Activated CD4-positive, alpha-beta T cell treated with anti-CD3 and anti-CD28 coated beads, Interleukin-2, Interleukin-6, amounts not matched to agents 100 ng/mL and 50 ng/mL, durations not matched to agents 16 hours and 8 hours (primary cell): Measurements from ENCODE around the gene SCN1B.

Experiments used
- DNase-seq: peaks from one replicate; pipeline ENCODE4 v3.0.0-alpha.2; 2020

The SCN1B gene

DNA sequence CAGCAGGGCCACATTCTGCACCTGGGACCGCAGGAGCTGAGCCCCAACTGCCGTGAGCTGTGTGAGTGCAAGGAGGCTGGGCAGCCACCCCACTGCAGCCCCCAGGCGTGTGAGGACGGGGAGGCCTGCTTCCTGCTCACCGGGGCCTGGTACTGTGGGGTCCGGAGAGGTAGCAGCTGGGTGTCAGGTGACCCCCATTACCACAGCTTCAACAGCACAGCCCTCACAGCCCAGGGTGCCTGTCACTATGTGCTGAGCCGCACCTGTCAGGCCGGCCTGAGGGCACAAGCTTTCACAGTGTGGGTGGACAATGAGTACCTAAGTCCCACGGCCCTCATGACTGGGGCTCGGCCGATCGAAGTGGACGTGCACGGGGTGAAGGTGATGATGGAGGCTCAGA, 49.6 kb downstream of the SCN1B start:
- DNase-seq = no peak

DNA sequence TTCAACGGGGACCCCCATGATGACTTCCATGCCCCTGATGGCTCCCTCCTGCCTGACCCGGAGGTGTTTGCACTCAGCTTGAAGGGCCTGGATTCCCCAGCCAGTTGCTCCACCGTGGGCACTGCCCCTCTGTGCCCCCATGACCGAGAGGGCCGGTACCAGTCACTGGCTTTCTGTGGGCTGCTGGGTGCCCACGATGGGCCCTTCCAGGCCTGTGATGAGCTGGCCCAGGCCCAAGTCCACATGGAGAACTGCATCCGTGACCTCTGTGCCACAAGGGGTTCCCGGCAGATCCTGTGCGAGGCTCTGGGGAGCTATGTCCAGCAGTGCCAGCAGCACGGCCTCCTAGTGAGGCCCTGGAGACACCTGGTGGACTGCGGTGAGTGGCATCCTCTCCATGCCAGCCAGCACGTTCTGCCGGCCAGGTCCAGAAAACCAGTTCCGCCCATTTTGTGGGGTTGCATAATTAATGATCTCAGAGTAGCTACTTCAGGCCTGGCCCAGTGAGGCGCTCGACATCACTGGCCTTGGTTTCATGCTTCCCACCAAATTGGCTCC, 50.4 kb downstream of the SCN1B start:
- DNase-seq = no peak

DNA sequence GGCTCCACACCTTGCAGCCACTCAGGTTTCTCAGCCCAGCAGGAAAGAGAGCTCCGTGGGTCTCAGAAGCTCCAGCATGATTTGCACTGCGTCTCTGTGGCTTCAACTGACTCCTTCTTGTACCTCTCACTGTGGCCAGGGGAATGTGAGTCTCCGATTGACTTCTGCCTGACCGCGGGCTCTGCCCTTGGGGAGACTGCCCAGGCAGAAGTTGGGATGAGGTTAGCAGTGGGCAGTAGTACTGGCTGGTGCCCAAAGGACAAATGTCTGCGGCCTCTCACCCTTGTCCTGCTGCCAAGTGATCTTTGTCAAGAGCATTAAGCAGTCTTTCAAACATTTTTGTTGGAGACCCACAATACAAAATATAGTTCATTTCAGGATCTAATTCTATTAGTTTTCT, 50.9 kb downstream of the SCN1B start:
- DNase-seq = no peak

DNA sequence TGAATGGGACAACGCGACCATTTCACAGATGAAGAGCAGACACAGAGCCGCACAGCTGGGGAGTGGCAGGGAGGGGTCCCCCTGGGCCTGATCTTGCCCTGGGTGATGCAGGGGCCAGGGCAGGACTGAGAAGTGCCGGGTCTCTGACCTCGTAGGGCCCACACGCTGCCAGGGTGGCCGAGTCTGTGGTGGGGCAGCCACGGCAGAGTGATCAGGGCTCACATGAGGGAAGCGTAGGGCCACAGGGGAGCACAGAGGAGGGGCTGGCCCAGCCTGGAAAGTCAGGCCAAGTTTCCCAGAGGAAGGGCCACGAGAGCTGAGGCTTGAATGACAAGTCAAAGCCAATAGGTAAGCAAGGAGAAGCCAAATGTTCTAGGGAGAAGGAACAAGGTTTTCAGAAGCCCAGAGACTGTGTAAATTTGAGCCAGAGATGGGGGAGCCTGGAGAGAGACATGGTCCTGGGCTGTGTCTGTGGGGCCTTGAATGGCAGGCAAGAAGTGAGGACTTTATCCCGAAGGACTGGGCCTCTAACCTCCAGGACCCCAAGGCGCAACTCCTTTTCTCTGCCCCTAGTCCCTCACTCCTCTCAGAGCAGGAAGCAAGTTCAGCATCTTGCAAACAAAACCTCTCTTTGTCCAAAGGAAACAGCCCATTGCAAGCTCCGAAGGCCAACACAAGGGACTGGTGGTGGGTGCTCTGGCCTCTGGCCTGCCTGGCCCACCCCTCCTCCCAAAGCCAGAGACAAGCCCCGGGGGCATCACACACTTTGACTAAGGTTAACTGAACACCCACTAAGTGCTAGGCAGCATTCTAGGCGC, 53.6 kb downstream of the SCN1B start:
- DNase-seq = no peak

DNA sequence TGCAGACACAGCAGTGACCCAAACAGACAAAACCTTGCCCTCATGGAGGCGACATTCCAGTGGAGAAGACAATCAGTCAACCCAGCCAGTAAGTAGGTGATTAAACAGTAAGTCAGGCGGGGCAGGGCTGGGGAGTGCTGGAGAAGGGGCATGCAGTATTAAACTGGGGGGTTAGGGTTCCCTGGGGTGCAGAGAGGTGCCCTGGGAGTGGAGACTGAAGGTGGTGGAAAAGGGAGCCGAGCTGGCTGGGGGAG, 54.2 kb downstream of the SCN1B start:
- DNase-seq = no peak

DNA sequence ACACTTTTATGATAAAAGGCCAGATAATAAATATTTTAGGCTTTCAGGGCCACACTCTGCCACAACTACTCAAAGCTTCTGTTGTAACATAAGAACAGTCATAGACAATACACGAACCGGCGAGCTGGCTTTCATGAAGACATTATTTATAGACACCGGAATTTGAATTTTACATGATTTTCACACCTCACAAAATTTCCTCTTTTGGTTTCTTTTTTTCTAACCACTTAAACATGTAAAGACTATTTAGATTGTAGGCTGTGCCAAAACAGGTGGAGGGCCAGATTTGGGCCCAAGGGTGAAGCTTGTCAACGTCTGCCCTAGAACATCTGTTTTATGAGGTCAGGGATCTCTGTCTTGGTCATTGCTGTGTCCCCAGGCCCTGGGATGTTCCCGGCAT, 55.7 kb downstream of the SCN1B start:
- no peak for DNase-seq

DNA sequence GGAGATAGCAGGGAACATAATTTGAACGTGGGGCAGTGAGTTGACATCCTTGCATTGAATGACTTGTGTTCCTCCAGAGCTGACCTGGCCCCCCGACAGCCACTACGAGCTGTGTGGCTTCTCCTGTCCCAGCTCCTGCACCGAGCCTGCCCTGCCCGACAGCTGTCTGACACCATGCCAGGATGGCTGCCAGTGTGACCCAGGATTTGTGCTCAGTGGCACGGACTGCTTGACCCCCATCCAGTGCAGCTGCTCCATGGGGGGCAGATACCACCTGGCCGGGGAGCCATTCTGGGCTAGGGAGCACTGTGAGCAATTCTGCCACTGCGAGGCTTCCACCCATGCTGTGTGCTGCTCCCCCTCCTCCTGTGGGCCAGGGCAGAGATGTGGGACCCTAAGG, 56.2 kb downstream of the SCN1B start:
- DNase-seq = no peak

DNA sequence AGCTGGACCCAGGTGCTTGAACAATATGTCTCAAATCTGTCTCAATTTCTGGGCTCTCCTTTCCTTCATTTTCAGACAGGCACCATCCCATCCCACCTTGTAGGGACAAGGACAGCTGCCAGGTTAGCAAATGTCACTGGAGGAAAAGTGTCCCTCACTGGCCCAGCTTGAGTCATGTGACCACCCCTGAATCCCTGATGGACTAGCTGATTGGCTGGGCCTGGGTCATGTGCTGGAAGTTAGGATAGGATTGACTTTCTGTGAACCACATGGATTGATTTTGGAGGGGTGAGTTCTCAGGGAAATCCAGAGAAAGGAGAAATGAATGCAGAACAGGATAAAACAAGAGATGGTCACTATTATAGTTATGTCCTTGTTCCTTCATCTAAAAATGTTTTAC, 57.1 kb downstream of the SCN1B start:
- DNase-seq = no peak

DNA sequence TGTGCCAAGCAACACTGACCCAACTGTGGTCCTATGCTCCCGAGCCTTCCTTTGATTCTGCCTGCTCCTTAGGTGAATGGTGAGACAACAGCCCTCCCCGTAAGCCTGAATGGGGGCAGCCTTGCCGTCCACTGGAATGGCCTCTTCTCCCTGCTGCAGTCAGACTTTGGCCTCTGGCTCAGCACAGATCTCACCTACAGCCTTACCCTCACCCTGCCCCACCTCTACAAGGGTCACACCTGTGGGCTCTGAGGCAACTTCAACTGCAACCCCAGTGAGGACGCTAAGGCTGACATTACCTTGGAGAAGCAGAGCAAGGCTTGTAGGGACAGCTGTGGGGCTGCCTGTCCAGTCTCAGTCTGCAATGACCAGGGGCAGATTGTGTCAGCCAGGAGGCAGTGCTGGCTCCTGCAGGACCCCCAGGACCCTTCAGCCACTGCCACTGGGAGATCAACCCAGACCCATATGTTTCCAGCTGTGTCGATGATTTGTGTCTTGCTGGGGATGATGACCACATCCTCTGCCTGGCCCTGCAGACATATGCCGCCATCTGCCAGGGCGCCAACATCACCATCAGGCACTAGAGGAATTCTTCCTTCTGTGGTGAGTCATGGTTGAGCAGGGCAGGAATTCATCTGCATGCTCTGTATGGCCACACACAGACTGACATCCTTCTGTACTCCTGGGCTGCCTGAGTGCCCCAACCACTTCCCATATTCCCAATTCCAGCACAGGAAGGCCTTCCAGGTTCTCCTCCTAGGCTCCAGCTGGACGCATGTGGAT, 58.1 kb downstream of the SCN1B start:
- no peak for DNase-seq

DNA sequence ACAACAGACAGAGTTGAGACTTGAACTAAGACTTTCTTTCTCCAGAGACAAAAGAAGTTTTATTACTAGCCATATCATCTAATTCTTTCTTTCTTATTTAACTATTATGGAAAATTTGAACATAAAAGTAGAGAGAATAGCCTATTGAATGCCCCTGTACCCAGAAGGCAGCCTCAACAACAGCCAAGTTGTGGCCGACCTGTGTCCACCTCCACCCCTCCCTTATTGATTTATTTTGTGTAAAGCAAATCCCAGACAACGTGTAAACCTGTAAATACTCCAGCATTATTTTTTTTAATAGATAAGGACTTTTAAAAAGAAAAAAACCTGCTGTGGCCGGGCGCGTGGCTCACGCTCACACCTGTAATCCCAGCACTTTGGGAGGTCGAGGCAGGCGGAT, 59.3 kb downstream of the SCN1B start:
- DNase-seq = no peak
